HG03354 (cell line): Measurements from ENCODE around the gene CTDSPL.

Source experiments
- ATAC-seq: cut with Tn5 transposase; IDR thresholded peaks from one replicate; pipeline ENCODE4 v1.9.1; 2021; ENCODE audit warnings: mild to moderate bottlenecking; ENCODE audit not compliant: unreplicated experiment, poor library complexity, severe bottlenecking

Gene CTDSPL

GRCh38 chr3:37852097-37852496, 9.6 kb upstream of the CTDSPL start:
- no peak for ATAC-seq

- ATAC-seq: no peak
Observed at GRCh38 chr3:37852771-37853170, 8.9 kb upstream of the CTDSPL start.

- ATAC-seq: no peak
Observed at GRCh38 chr3:37853691-37854413, 7.8 kb upstream of the CTDSPL start.

- peak; percentile 48 for ATAC-seq
Observed at GRCh38 chr3:37855363-37855970, 6.2 kb upstream of the CTDSPL start.

GRCh38 chr3:37856381-37856780, 5.3 kb upstream of the CTDSPL start:
- ATAC-seq: no peak

GRCh38 chr3:37858742-37859141, 2.9 kb upstream of the CTDSPL start:
- ATAC-seq: no peak

GRCh38 chr3:37859354-37859753, 2.3 kb upstream of the CTDSPL start:
- ATAC-seq: no peak

GRCh38 chr3:37859908-37860199, 1.8 kb upstream of the CTDSPL start:
- ATAC-seq: no peak

- ATAC-seq: no peak
Observed at GRCh38 chr3:37862219-37862902, 681 bp downstream of the CTDSPL start.

- ATAC-seq: no peak
Observed at GRCh38 chr3:37862903-37863815, 1.5 kb downstream of the CTDSPL start.

GRCh38 chr3:37863949-37864822, 2.5 kb downstream of the CTDSPL start:
- no peak for ATAC-seq

- no peak for ATAC-seq
Observed at GRCh38 chr3:37864904-37865303, 3.2 kb downstream of the CTDSPL start.

GRCh38 chr3:37867144-37867543, 5.5 kb downstream of the CTDSPL start:
- no peak for ATAC-seq

- ATAC-seq: no peak
Observed at GRCh38 chr3:37871858-37872257, 10.2 kb downstream of the CTDSPL start.

GRCh38 chr3:37872413-37873160, 10.9 kb downstream of the CTDSPL start:
- ATAC-seq: no peak

GRCh38 chr3:37876279-37876678, 14.6 kb downstream of the CTDSPL start:
- ATAC-seq: no peak

- no peak for ATAC-seq
Observed at GRCh38 chr3:37882711-37883110, 21.0 kb downstream of the CTDSPL start.

GRCh38 chr3:37885814-37886213, 24.1 kb downstream of the CTDSPL start:
- no peak for ATAC-seq

GRCh38 chr3:37886395-37886794, 24.7 kb downstream of the CTDSPL start:
- ATAC-seq: no peak
